Measurements from ENCODE around the gene SPTBN5.

The SPTBN5 gene

GRCh38 chr15:41836713-41837454 is 57.0 kb downstream of the SPTBN5 start:
- H3K4me1 ChIP-seq (ENCODE audit: low read length), result no peaks in the 10 kb centered on the region
- H3K4me2 ChIP-seq (ENCODE audit: low read depth, low read length), result no peak overlapping the region
- H4K20me1 ChIP-seq (ENCODE audit: insufficient read depth, low read length), result no peaks in the 10 kb centered on the region
- no peaks in the 10 kb centered on the region for H3K9me2 ChIP-seq (replicated peaks; ENCODE audit: insufficient read depth, low read length)
- no peaks in the 10 kb centered on the region for H3F3A ChIP-seq (ENCODE audit: insufficient read depth, low read length)
- no peak for DNase-seq
- H3K27me3 ChIP-seq (replicated peaks; ENCODE audit: insufficient read depth, low read length), result no peaks in the 10 kb centered on the region
- H3K27ac ChIP-seq (ENCODE audit: low read length), result no peak overlapping the region
- TF ChIP-seq EZH2 (optimal IDR thresholded peaks at IDR 0.05; ENCODE audit: low read depth, low read length) (no peak), EZH2phosphoT487 (IDR thresholded peaks at IDR 0.05; ENCODE audit: low read length) (no peak), CTCF (IDR thresholded peaks at IDR 0.05; ENCODE audit: low read length) (no peak)
- no peaks in the 10 kb centered on the region for H3K79me2 ChIP-seq (ENCODE audit: low read length)
- no peak overlapping the region for H3K9ac ChIP-seq (ENCODE audit: low read length)
- H3K4me3 ChIP-seq (ENCODE audit: low read length), result no peak overlapping the region
- H3K36me3 ChIP-seq (replicated peaks; ENCODE audit: insufficient read depth, low read length), result no peaks in the 10 kb centered on the region
- no peaks in the 10 kb centered on the region for H3K9me3 ChIP-seq (replicated peaks; ENCODE audit: insufficient read depth, low read length)
- no peak overlapping the region for H2AFZ ChIP-seq (ENCODE audit: low read length)

GRCh38 chr15:41836073-41836472 is 57.8 kb downstream of the SPTBN5 start:
- H3K27ac ChIP-seq (ENCODE audit: low read length), result no peak overlapping the region
- H3K36me3 ChIP-seq (replicated peaks; ENCODE audit: insufficient read depth, low read length), result no peaks in the 10 kb centered on the region
- no peak overlapping the region for H2AFZ ChIP-seq (ENCODE audit: low read length)
- DNase-seq, result no peak
- no peaks in the 10 kb centered on the region for H4K20me1 ChIP-seq (ENCODE audit: insufficient read depth, low read length)
- no peaks in the 10 kb centered on the region for H3K4me1 ChIP-seq (ENCODE audit: low read length)
- no peaks in the 10 kb centered on the region for H3K27me3 ChIP-seq (replicated peaks; ENCODE audit: insufficient read depth, low read length)
- H3K9me2 ChIP-seq (replicated peaks; ENCODE audit: insufficient read depth, low read length), result no peaks in the 10 kb centered on the region
- H3K4me3 ChIP-seq (ENCODE audit: low read length), result no peak overlapping the region
- no peaks in the 10 kb centered on the region for H3K9me3 ChIP-seq (replicated peaks; ENCODE audit: insufficient read depth, low read length)
- H3K4me2 ChIP-seq (ENCODE audit: low read depth, low read length), result no peak overlapping the region
- H3F3A ChIP-seq (ENCODE audit: insufficient read depth, low read length), result no peaks in the 10 kb centered on the region
- H3K79me2 ChIP-seq (ENCODE audit: low read length), result no peaks in the 10 kb centered on the region
- no peak overlapping the region for H3K9ac ChIP-seq (ENCODE audit: low read length)
- no peak for TF ChIP-seq EZH2phosphoT487 (IDR thresholded peaks at IDR 0.05; ENCODE audit: low read length)
- no peak for TF ChIP-seq CTCF (IDR thresholded peaks at IDR 0.05; ENCODE audit: low read length)
- no peak for TF ChIP-seq EZH2 (optimal IDR thresholded peaks at IDR 0.05; ENCODE audit: low read depth, low read length)

- no peak overlapping the region for H3K9ac ChIP-seq (ENCODE audit: low read length)
- no peaks in the 10 kb centered on the region for H3K36me3 ChIP-seq (replicated peaks; ENCODE audit: insufficient read depth, low read length)
These were observed 59.8 kb downstream of the SPTBN5 start for GRCh38 chr15:41834096-41834495.

More at GRCh38 chr15:41834096-41834495, 59.8 kb downstream of the SPTBN5 start:
- H3K4me1 ChIP-seq (ENCODE audit: low read length), result no peaks in the 10 kb centered on the region
- H3K27ac ChIP-seq (ENCODE audit: low read length), result no peak overlapping the region
- H3K79me2 ChIP-seq (ENCODE audit: low read length), result no peaks in the 10 kb centered on the region
- no peak for TF ChIP-seq CTCF (IDR thresholded peaks at IDR 0.05; ENCODE audit: low read length)
- H3K4me3 ChIP-seq (ENCODE audit: low read length), result no peak overlapping the region
- H2AFZ ChIP-seq (ENCODE audit: low read length), result no peak overlapping the region
- H3K9me3 ChIP-seq (replicated peaks; ENCODE audit: insufficient read depth, low read length), result no peaks in the 10 kb centered on the region
- no peaks in the 10 kb centered on the region for H3F3A ChIP-seq (ENCODE audit: insufficient read depth, low read length)
- H3K27me3 ChIP-seq (replicated peaks; ENCODE audit: insufficient read depth, low read length), result no peaks in the 10 kb centered on the region
- no peak for DNase-seq
- H3K9me2 ChIP-seq (replicated peaks; ENCODE audit: insufficient read depth, low read length), result no peaks in the 10 kb centered on the region
- H4K20me1 ChIP-seq (ENCODE audit: insufficient read depth, low read length), result no peaks in the 10 kb centered on the region
- no peak overlapping the region for H3K4me2 ChIP-seq (ENCODE audit: low read depth, low read length)

Data from MM.1S (cell line).